ENCODE data around the gene ARHGEF10L.

DNA sequence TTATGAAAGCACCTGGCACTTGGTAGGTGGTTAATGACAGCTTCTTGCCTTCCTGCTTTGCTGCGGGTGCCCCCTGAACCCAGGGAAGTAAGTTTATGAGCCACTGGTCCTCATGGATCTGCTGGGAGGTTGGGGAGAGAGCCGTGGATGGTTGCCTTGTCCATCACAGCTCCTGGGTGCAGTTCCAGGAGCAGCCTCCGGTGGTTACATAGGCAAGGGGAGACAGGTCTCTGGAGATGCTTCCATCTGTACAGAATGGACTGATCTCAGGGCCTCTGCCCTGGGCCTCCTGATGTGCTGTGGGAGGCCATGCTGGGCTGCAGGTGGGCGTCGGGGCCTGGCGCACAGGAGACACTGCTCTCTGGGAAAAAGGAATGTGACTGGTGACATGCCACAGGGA is 31.6 kb upstream of the ARHGEF10L start:
- TF ChIP-seq, protein P1, sequence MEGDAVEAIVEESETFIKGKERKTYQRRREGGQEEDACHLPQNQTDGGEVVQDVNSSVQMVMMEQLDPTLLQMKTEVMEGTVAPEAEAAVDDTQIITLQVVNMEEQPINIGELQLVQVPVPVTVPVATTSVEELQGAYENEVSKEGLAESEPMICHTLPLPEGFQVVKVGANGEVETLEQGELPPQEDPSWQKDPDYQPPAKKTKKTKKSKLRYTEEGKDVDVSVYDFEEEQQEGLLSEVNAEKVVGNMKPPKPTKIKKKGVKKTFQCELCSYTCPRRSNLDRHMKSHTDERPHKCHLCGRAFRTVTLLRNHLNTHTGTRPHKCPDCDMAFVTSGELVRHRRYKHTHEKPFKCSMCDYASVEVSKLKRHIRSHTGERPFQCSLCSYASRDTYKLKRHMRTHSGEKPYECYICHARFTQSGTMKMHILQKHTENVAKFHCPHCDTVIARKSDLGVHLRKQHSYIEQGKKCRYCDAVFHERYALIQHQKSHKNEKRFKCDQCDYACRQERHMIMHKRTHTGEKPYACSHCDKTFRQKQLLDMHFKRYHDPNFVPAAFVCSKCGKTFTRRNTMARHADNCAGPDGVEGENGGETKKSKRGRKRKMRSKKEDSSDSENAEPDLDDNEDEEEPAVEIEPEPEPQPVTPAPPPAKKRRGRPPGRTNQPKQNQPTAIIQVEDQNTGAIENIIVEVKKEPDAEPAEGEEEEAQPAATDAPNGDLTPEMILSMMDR (IDR thresholded peaks at IDR 0.05; ENCODE audit: insufficient read depth, low read length, poor library complexity, severe bottlenecking) = no peak
- no peak for TF ChIP-seq EZH2phosphoT487 (conservative IDR thresholded peaks at IDR 0.05; ENCODE audit: low read length)
